Type B pancreatic cell (in vitro differentiated cells): ENCODE results near the gene TBCK. TPM values are rescaled to one million over a fixed set of nuclear protein-coding genes. Genes with fewer than 3 reads are reported as not detected.

Experiments used
- DNase-seq: peaks from one replicate; pipeline ENCODE4 v3.0.0; 2021; ENCODE audit warnings: mixed read lengths; ENCODE audit not compliant: unreplicated experiment; ENCODE audit errors: extremely low spot score
- H3K27ac Mint-ChIP-seq: 2 replicates; pipeline ENCODE4 v1.8.0; 2021; ENCODE audit warnings: mild to moderate bottlenecking, mixed read lengths
- H3K27me3 Mint-ChIP-seq: 2 replicates; pipeline ENCODE4 v1.8.0; 2021; ENCODE audit warnings: mixed read lengths
- H3K36me3 Mint-ChIP-seq: 2 replicates; pipeline ENCODE4 v1.8.0; 2021; ENCODE audit warnings: mixed read lengths
- H3K4me1 Mint-ChIP-seq: one replicate; pipeline ENCODE4 v1.8.0; 2021; ENCODE audit warnings: mixed read lengths; ENCODE audit not compliant: unreplicated experiment
- H3K4me3 Mint-ChIP-seq: 2 replicates; pipeline ENCODE4 v1.8.0; 2021; ENCODE audit warnings: mild to moderate bottlenecking, mixed read lengths
- H3K9me3 Mint-ChIP-seq: 2 replicates; pipeline ENCODE4 v1.8.0; 2021; ENCODE audit warnings: mixed read lengths
- total RNA-seq: library from RNA; stranded (reverse); gene quantifications from 2 replicates; pipeline ENCODE4 v1.2.1, GENCODE V29; 2021; ENCODE audit warnings: low replicate concordance
- TF ChIP-seq, protein P1 (sequence below): fragments of 200-600 bp; sonication (generic); conservative IDR thresholded peaks from 2 replicates; pipeline ENCODE4 v1.5.0; 2021; ENCODE audit warnings: antibody characterized with exemption, mild to moderate bottlenecking

TBCK gene
- total RNA-seq, 1 donor from 2014 or later, result 59.8 TPM

DNA sequence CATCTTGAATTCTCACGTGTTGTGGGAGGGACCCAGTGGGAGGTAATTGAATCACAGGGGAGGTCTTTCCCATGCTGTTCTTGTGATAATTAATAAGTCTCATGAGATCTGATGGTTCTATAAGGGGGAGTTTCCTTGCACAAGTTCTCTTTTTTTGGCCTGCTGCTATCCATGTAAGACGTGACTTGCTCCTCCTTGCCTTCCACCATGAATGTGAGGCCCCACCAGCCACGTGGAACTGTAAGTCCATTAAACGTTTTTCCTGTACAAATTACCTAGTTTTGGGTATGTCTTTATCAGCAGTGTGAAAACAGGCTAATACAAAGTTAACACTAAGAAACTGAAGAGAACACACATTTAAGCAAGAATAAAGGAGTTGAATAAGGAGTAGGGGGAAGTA is 16.0 kb downstream of the TBCK start:
- DNase-seq, result no peak
- TF ChIP-seq, protein P1, sequence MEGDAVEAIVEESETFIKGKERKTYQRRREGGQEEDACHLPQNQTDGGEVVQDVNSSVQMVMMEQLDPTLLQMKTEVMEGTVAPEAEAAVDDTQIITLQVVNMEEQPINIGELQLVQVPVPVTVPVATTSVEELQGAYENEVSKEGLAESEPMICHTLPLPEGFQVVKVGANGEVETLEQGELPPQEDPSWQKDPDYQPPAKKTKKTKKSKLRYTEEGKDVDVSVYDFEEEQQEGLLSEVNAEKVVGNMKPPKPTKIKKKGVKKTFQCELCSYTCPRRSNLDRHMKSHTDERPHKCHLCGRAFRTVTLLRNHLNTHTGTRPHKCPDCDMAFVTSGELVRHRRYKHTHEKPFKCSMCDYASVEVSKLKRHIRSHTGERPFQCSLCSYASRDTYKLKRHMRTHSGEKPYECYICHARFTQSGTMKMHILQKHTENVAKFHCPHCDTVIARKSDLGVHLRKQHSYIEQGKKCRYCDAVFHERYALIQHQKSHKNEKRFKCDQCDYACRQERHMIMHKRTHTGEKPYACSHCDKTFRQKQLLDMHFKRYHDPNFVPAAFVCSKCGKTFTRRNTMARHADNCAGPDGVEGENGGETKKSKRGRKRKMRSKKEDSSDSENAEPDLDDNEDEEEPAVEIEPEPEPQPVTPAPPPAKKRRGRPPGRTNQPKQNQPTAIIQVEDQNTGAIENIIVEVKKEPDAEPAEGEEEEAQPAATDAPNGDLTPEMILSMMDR, result no peak
- Mint-ChIP-seq H3K4me1 (peaks cover 9% of the 10 kb centered on the region), H3K27ac (no peak overlapping the region), H3K27me3 (no peaks in the 10 kb centered on the region), H3K4me3 (no peak overlapping the region), H3K9me3 (no peaks in the 10 kb centered on the region), H3K36me3 (peaks cover 37% of the 10 kb centered on the region)

DNA sequence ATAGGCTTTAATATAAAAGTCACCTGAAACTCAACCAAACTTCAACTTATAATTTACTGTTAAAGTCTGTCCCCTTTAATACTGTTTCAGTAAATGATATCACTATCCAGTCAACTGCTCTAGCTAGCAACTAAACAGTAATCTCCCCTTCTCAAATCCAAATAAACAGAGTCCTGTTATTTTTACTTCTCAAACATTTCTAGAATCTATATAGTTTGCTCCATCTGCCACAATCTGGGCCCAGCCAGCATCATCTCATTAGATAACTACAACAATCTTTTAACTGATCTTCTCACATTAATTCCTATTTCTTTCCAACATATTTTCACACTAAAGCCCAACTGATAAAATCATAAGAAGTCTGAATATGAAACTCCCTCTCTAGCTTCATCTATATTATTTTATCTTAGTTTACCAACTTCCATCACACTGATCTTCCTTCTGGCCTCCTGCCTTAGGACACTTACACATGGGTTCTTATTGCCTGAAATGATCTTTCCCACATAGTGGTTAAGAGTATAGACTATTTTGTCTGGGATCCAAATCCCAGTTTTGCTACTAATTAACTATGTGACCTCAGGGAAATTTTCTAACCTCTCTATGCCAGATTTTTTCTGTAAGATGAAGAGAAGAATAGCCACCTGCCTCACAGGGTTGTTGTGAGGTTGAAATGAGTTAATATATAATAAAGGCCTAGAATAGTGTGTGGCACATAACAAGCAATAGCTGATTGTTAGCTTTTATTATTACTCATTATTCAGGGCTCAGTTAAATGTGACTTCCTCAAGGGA is 18.6 kb downstream of the TBCK start:
- Mint-ChIP-seq H3K9me3 (no peaks in the 10 kb centered on the region), H3K27ac (no peak overlapping the region), H3K4me1 (no peaks in the 10 kb centered on the region), H3K4me3 (no peak overlapping the region), H3K36me3 (peaks cover 37% of the 10 kb centered on the region), H3K27me3 (no peaks in the 10 kb centered on the region)
- no peak for DNase-seq
- TF ChIP-seq, protein P1, result no peak

DNA sequence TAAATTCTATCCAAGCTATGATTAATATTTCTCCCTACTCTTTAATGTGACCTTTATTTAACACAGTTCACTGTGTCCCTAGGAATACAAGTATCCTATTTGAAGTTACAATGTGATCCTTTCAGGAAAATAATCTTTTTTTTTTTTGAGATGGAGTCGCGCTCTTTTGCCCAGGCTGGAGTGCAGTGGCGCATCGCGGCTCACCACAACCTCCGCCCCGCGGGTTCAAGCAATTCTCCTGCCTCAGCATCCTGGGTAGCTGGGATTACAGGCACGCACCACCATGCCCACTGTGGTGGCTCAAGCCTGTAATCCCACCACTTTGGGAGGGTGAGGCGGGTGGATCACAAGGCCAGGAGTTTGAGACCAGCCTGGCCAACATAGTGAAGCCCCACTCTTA is 21.9 kb downstream of the TBCK start:
- H3K36me3 Mint-ChIP-seq, result peaks cover 31% of the 10 kb centered on the region
- H3K9me3 Mint-ChIP-seq, result no peaks in the 10 kb centered on the region
- H3K4me3 Mint-ChIP-seq, result no peak overlapping the region
- no peaks in the 10 kb centered on the region for H3K27me3 Mint-ChIP-seq
- H3K27ac Mint-ChIP-seq, result no peak overlapping the region
- TF ChIP-seq, protein P1, result no peak
- H3K4me1 Mint-ChIP-seq, result no peaks in the 10 kb centered on the region
- no peak for DNase-seq

DNA sequence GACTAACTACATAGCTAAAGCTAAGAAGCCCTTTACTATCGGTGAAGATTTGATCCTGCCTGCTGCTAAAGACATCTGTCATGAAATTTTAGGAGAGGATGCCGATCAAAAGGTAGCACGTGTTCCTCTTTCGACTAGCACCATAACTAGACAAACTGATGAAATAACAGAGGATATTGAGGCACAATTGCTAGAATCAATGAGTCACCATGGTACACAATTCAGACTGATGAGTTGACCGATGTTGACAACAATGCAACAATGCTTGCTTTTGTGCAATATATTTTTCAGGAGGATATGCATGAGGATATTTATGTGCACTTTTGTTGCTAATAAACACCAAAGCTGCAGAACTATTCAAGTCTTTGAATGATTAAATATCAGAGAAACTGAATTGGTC is 24.3 kb downstream of the TBCK start:
- DNase-seq, result no peak
- no peaks in the 10 kb centered on the region for H3K27me3 Mint-ChIP-seq
- no peak overlapping the region for H3K27ac Mint-ChIP-seq
- no peaks in the 10 kb centered on the region for H3K9me3 Mint-ChIP-seq
- no peaks in the 10 kb centered on the region for H3K4me1 Mint-ChIP-seq
- no peak overlapping the region for H3K4me3 Mint-ChIP-seq
- H3K36me3 Mint-ChIP-seq, result peaks cover 27% of the 10 kb centered on the region
- TF ChIP-seq, protein P1, result no peak

DNA sequence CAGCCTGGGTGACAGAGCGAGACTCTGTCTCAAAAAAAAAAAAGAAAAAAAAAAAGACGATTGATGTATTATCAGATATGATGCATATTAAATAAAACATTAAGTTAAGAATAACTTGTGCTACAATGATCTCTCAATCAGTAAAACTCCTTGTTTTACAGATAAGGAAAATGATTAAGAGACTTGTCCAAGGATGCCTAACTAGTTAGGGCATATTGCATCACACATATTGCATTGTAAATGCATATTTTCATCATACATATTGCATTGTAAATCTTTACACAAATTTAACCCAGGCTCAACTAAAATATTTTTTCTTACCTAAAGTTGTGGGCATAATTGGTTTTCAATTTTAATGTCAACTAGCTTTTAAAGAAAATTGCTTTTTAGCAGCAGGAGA is 26.3 kb downstream of the TBCK start:
- no peaks in the 10 kb centered on the region for H3K27me3 Mint-ChIP-seq
- TF ChIP-seq, protein P1, result no peak
- H3K4me1 Mint-ChIP-seq, result no peaks in the 10 kb centered on the region
- H3K4me3 Mint-ChIP-seq, result no peak overlapping the region
- no peaks in the 10 kb centered on the region for H3K9me3 Mint-ChIP-seq
- no peak for DNase-seq
- H3K36me3 Mint-ChIP-seq, result peaks cover 16% of the 10 kb centered on the region
- H3K27ac Mint-ChIP-seq, result no peak overlapping the region
